IPS-20b (cell line): Measurements from ENCODE around the gene FAM3A.
A peak's percentile ranks its signal among the peaks of the same experiment; 100 is the strongest.

Experiments
- H3K27ac ChIP-seq: one replicate; pipeline ENCODE4 v1.5.1; 2013; ENCODE audit warnings: low read length
- H3K27me3 ChIP-seq: 2 replicates; pipeline ENCODE4 v1.6.1; 2013; ENCODE audit warnings: mild to moderate bottlenecking, low read length, inconsistent platforms; ENCODE audit not compliant: insufficient read depth
- H3K36me3 ChIP-seq: 2 replicates; pipeline ENCODE4 v1.6.1; 2013; ENCODE audit warnings: low read depth, mild to moderate bottlenecking, inconsistent platforms, low read length, moderate library complexity; ENCODE audit not compliant: insufficient read depth
- H3K4me1 ChIP-seq: 2 replicates; pipeline ENCODE4 v1.6.1; 2013; ENCODE audit warnings: mild to moderate bottlenecking, control low read depth, inconsistent platforms, low read length, moderate library complexity; ENCODE audit not compliant: insufficient read depth
- H3K4me3 ChIP-seq: 2 replicates; pipeline ENCODE4 v1.5.1; 2013; ENCODE audit warnings: mild to moderate bottlenecking, low read length, inconsistent platforms
- H3K9ac ChIP-seq: 2 replicates; pipeline ENCODE4 v1.6.1; 2013; ENCODE audit warnings: low read depth, mild to moderate bottlenecking, inconsistent platforms, low read length, moderate library complexity
- H3K9me3 ChIP-seq: 2 replicates; pipeline ENCODE4 v1.6.1; 2013; ENCODE audit warnings: mild to moderate bottlenecking, low read depth, low read length, inconsistent platforms; ENCODE audit not compliant: insufficient read depth

The FAM3A gene

DNA sequence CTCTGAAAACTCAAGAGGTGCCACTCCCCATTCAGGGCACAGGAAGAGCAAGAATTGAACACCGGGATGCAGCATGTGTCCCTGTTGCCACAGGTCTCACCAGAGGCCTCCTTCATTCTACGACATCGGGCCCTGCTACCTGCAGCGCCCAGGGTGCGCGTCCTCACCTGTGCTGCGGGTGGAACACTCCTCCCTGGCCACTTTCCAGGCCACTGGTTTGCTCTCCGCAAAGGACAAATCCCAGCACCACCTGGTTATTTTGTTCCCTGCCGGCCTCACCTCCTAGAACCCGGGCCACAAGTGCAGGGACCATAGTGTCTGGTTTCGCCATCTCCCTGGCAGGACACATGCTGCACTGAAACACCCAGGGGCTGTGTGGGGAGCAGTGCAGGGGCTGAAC lies 14.3 kb upstream of the FAM3A start:
- Histone ChIP-seq H3K9ac (no peak overlapping the region), H3K27me3 (peaks cover 12% of the 10 kb centered on the region; the same call in 1 of the 2 replicates), H3K4me1 (0 out of 2 replicates have a peak, but pooled peaks cover 4% of the 10 kb centered on the region), H3K4me3 (no peak overlapping the region), H3K36me3 (peaks cover 26% of the 10 kb centered on the region), H3K27ac (no peak overlapping the region), H3K9me3 (no peaks in the 10 kb centered on the region)

- Histone ChIP-seq H3K27ac (no peak overlapping the region), H3K9ac (no peak overlapping the region), H3K36me3 (peaks cover 22% of the 10 kb centered on the region), H3K4me3 (no peak overlapping the region), H3K9me3 (no peaks in the 10 kb centered on the region), H3K4me1 (0 out of 2 replicates have a peak, but pooled peaks cover 4% of the 10 kb centered on the region), H3K27me3 (peaks cover 23% of the 10 kb centered on the region)
These were observed 13.2 kb upstream of the FAM3A start for GRCh38 chrX:154529206-154529612.

GRCh38 chrX:154526901-154527675 lies 11.1 kb upstream of the FAM3A start:
- H3K9ac ChIP-seq: peak overlapping the region; percentile 63; the same call in 1 of the 2 replicates
- H3K27ac ChIP-seq: no peak overlapping the region
- peak overlapping the region; percentile 63; the same call in 1 of the 2 replicates for H3K4me3 ChIP-seq
- no peaks in the 10 kb centered on the region for H3K9me3 ChIP-seq
- H3K36me3 ChIP-seq: 0 out of 2 replicates have a peak, but pooled peaks cover under 1% of the 10 kb centered on the region
- H3K27me3 ChIP-seq: peaks cover 36% of the 10 kb centered on the region
- H3K4me1 ChIP-seq: 0 out of 2 replicates have a peak, but pooled peaks cover 4% of the 10 kb centered on the region

- Histone ChIP-seq H3K27me3 (peaks cover 36% of the 10 kb centered on the region), H3K4me1 (0 out of 2 replicates have a peak, but pooled peaks cover 4% of the 10 kb centered on the region), H3K36me3 (no peaks in the 10 kb centered on the region), H3K4me3 (no peak overlapping the region), H3K9ac (no peak overlapping the region), H3K9me3 (no peaks in the 10 kb centered on the region), H3K27ac (no peak overlapping the region)
These were observed 9.8 kb upstream of the FAM3A start for GRCh38 chrX:154525606-154526490.

- Histone ChIP-seq H3K27ac (no peak overlapping the region), H3K4me1 (peaks cover 4% of the 10 kb centered on the region; the same call in 1 of the 2 replicates), H3K27me3 (peaks cover 15% of the 10 kb centered on the region; the same call in 1 of the 2 replicates), H3K36me3 (no peaks in the 10 kb centered on the region), H3K9me3 (no peaks in the 10 kb centered on the region), H3K4me3 (no peak overlapping the region), H3K9ac (no peak overlapping the region)
These were observed 3.4 kb upstream of the FAM3A start for GRCh38 chrX:154519389-154519788.

DNA sequence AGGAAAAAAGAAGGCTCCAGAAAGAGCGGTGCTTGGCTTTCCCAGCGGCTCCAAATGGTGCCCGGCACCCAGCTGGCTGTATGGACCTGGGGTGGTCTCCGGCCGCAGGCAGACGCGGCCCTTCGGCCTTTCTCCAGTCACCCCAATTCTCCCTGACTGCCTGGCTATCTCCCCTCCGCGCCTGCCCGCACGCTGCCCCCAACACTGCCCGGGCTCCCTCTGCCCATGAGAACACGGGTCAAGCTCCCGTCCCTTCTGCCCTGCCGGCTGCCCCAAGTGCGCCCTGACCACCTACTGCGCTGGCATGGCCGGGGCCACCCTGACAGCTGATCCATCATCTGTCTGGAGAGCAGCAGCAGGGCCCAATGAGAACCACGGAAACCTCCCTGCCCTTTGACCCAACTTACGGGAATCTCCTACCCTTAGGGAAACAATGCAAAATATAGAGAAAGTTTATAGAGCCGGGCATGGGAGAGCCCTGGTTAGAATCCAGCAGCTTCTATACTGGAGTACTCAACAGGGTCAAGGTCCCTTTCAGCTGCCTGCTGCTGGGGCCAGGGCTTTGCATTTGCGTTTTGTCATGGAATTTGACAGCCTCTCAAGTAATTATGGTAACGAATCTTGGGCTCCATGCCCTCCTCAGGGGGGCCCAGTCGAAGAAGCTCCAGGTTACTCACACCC lies 1.2 kb upstream of the FAM3A start:
- Histone ChIP-seq H3K9ac (peak overlapping the region; percentile 65; the same call in 1 of the 2 replicates), H3K27ac (no peak overlapping the region), H3K27me3 (no peaks in the 10 kb centered on the region; the same call in 1 of the 2 replicates), H3K4me3 (peak overlapping the region; percentile 63; the same call in 1 of the 2 replicates), H3K4me1 (peaks cover 4% of the 10 kb centered on the region; the same call in 1 of the 2 replicates), H3K36me3 (no peaks in the 10 kb centered on the region), H3K9me3 (no peaks in the 10 kb centered on the region)

- Histone ChIP-seq H3K36me3 (no peaks in the 10 kb centered on the region), H3K27ac (peak overlapping the region; percentile 16), H3K27me3 (no peaks in the 10 kb centered on the region), H3K4me1 (peaks cover 4% of the 10 kb centered on the region; the same call in 1 of the 2 replicates), H3K4me3 (peak overlapping the region; percentile 63), H3K9ac (peak overlapping the region; percentile 65; the same call in 1 of the 2 replicates), H3K9me3 (no peaks in the 10 kb centered on the region)
These were observed 646 bp upstream of the FAM3A start for GRCh38 chrX:154516656-154517100.

GRCh38 chrX:154515090-154515965 lies 704 bp downstream of the FAM3A start:
- peak overlapping the region; percentile 68 for H3K4me3 ChIP-seq
- peak overlapping the region; percentile 51; the same call in 1 of the 2 replicates for H3K9ac ChIP-seq
- H3K27me3 ChIP-seq: no peaks in the 10 kb centered on the region
- no peaks in the 10 kb centered on the region for H3K9me3 ChIP-seq
- no peaks in the 10 kb centered on the region for H3K36me3 ChIP-seq
- no peak overlapping the region for H3K27ac ChIP-seq
- H3K4me1 ChIP-seq: peaks cover 4% of the 10 kb centered on the region; the same call in 1 of the 2 replicates

- Histone ChIP-seq H3K4me1 (peaks cover 4% of the 10 kb centered on the region; the same call in 1 of the 2 replicates), H3K27ac (no peak overlapping the region), H3K36me3 (no peaks in the 10 kb centered on the region), H3K9me3 (no peaks in the 10 kb centered on the region), H3K9ac (no peak overlapping the region), H3K27me3 (no peaks in the 10 kb centered on the region), H3K4me3 (no peak overlapping the region)
These were observed 2.3 kb downstream of the FAM3A start for GRCh38 chrX:154513716-154514115.

DNA sequence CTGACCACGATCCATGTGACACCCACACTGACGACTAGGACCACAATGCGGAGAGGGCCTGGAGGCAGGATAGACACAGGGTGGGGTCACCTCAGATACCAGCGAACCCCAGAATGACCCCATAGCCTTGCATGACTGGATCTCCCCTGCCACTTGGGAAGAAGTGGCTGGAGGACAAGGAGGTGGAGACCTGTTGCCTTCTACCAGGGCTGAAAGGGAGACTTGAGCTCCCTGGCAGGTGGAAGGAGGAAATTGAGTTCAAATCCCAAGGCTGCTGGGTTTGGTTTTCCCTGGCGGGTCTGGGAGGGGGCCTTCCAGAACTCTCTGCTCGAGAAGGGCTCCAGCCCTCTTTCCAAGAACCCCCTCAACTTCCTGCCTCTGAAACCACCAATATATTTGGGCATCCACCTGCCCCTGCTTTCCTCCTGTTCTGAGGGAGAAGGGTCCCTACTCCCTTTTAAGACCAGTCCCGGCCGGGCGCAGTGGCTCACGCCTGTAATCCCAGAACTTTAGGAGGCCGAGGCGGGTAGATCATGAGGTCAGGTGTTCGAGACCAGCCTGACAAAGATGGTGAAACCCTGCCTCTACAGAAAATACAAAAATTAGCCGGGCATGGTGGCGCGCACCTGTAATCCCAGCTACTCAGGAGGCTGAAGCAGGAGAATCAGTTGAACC lies 3.0 kb downstream of the FAM3A start:
- H3K9me3 ChIP-seq: no peaks in the 10 kb centered on the region
- no peak overlapping the region for H3K4me3 ChIP-seq
- H3K36me3 ChIP-seq: no peaks in the 10 kb centered on the region

More for the DNA sequence above, 3.0 kb downstream of the FAM3A start:
- Histone ChIP-seq H3K27me3 (no peaks in the 10 kb centered on the region), H3K27ac (no peak overlapping the region), H3K4me1 (peaks cover 2% of the 10 kb centered on the region; the same call in 1 of the 2 replicates), H3K9ac (no peak overlapping the region)
